ENCODE results near the gene PHLDB2.
A peak's percentile ranks its signal among the peaks of the same experiment; 100 is the strongest.
"Not testable (repeated sequence)": the region's sequence is repeated elsewhere in the genome, so short reads cannot be mapped to it uniquely, and the experiment has no call there.

The PHLDB2 gene

DNA sequence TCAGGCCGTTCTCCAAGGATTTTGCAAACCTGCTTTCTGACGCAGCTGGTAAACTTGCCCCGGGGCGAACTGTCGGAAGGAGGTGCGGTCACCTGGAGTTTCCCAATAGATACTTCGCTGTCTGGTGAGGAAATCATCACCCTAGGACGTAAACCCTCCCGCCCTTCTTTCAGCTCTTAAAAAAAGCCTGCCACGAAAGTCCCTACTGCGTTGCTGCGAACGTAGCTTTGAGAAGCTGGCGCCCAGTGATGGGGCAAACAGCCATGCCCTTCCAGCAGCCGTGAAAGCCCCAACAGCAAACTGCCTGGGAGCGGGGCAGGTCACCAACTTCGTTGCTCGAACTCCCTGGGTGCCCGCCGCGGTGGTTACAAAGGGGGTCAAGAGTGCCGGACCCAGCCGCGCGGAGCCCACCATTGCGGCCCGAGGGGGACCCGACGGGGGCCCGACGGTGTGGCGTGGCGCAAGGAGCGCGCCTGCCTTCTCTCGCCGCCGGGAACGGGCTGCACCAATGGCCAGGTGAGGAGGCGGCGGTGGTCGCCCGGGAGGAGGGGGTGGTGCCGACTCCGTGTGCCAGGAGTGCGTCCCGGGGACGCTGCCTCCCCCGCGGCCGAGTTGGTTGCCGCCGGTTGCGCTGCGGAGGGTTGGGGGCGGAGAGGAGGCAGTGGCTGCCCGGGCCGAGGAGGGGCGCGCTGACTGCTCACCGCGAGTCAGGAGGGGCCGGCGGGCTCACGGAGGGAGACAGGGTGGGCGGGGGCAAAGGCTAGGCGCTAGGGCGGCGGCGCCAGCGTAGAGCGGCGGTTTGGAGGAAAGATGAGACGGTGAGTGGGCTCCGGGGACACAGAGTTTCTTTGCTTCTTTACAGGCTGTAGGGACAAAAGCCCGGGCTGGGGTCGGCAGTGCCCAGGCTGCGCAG lies at the start of gene PHLDB2:
TSS of gene PHLDB2 (plus strand) at position 205 of the 913 bp plus-strand sequence. CDS start 24,813 bp downstream, outside the sequence.
- DNase-seq (ENCODE audit: low read depth), result no peak

DNA sequence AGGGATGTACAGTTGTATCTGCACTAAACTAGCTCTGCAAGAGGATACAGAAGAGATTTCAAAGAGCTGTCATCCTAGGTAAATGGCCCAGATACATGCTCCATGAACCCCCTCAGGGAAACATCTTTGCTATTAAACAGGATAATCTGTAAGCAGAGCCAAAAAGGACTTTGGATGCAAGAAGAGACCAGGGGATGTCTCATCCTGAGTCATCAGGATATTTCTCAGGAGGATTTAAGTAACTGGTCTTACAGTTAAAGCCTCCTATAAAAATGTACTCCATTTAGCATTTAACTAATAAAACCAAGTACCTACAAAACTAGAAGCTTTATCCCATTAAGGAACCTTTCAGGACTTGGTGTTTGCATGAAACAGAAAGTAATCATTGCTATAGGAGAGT lies 48.2 kb upstream of the PHLDB2 start:
- DNase-seq (ENCODE audit: low read depth), result peak; percentile 61

DNA sequence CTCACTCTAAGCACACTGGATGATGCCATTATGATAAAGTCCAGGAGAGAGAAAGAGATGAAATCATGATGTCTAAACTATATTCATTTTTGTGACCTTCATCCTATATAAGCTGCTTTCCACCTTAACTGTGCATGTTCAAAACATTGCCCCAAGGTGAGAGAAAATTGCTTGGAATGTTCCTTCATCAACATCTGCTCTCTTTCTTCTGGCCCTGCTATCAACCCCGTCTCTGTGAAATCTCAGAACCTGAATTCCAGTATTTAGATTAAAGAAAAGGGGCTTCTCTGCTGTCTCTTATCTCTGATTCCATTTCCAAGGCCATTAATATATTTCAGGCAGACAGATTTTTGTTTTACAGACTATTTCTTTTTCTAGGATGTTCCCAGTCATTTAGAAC lies 47.3 kb upstream of the PHLDB2 start:
- DNase-seq (ENCODE audit: low read depth), result no peak

DNA sequence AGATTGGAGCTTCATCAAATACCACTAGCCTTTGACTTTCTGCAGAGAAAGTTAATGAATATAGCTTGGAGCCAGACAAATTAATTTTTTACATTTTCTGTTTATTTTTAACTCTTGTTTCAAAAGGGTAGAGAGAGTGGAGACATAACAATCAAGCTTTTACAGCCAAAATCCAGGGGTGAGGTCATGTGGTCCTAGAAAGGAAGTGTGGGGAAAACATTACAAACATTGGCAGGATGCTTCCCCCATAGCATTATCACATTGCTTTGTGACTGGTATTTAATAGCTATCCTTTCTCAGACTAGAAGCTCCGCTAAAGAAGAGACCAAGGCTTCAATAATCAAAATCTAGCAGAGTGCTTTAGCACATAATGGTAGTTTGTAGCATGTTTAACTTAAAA lies 46.4 kb upstream of the PHLDB2 start:
- no peak for DNase-seq (ENCODE audit: low read depth)

- DNase-seq (ENCODE audit: low read depth), result no peak
Observed at GRCh38 chr3:111813441-111813840, 45.6 kb upstream of the PHLDB2 start.

DNA sequence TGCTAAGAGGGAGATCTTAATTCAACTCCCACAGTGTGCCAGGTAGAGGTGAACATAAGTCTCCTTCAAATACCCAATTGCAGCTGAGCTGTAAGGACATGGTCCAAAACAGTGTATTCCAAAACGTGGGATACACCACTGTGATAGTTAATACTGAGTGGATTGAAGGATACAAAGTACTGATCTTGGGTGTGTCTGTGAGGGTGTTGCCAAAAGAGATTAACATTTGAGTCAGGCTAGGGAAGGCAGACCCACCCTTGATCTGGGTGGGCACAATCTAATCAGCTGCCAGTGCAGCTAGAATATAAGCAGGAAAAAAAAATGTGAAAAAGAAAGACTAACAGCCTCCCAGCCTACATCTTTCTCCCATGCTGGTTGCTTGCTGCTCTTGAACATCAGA lies 45.1 kb upstream of the PHLDB2 start:
- DNase-seq (ENCODE audit: low read depth), result no peak

DNA sequence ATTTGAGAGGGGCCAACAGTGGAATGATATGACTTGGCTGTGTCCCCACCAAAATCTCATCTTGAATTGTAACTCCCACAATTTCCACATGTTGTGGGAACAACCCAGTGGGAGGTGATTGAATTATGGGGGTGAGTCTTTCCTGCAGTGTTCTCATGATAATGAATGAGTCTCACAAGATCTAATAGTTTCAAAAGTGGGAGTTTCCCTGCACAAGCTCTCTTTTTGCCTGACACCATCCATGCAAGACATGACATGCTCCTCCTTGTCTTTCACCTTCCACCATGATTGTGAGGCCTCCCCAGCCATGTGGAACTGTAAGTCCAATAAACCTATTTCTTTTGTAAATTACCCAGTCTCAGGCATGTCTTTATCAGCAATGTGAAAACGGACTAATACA lies 42.3 kb upstream of the PHLDB2 start:
- not testable (repeated sequence) for DNase-seq (ENCODE audit: low read depth)

DNA sequence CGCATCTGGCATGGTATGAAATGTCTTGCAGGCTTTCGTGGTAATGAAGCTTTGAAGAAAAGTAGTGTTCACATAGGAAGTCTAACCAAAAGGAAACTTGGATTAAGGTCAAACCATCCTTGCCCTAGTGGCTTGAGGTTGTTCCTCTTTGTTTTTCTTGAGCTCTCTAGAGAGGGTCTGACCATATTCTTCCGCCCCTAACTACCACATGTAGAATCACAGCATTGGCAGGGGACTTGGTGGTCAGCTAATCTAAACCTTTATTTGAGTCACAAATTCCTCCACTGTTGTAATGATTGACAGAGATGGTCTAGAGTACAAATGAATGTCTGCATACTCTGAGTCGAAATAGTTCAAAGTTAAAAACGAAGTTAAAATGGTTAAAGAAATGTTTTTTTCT lies 39.1 kb upstream of the PHLDB2 start:
- no peak for DNase-seq (ENCODE audit: low read depth)

- DNase-seq (ENCODE audit: low read depth), result no peak
Observed at GRCh38 chr3:111820651-111821050, 38.4 kb upstream of the PHLDB2 start.

GRCh38 chr3:111821891-111822290 lies 37.2 kb upstream of the PHLDB2 start:
- DNase-seq (ENCODE audit: low read depth), result no peak

- no peak for DNase-seq (ENCODE audit: low read depth)
Observed at GRCh38 chr3:111822804-111823203, 36.3 kb upstream of the PHLDB2 start.

DNA sequence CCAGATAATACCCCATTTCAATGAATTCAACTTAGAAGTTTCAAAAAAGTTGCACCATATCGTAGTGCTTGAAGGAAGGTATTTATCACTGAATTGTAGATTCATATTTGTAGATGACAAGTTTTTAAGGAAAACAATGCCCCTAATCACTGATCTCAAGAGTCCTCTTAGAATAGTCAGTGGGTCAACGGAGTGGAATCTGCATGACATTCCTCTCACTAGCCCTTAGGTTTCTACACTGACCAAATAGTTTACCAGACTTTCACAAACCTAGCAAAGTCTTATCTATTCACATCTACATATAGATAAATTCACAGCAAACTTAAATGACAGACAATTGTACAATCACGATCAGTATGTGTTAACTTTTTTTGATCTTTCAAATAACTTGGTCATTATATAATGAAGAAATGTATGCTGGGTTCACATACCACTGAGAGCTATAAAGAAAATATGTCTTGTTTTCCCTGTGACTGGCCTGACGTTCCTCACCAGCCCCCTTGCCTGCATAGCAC lies 35.7 kb upstream of the PHLDB2 start:
- no peak for DNase-seq (ENCODE audit: low read depth)

DNA sequence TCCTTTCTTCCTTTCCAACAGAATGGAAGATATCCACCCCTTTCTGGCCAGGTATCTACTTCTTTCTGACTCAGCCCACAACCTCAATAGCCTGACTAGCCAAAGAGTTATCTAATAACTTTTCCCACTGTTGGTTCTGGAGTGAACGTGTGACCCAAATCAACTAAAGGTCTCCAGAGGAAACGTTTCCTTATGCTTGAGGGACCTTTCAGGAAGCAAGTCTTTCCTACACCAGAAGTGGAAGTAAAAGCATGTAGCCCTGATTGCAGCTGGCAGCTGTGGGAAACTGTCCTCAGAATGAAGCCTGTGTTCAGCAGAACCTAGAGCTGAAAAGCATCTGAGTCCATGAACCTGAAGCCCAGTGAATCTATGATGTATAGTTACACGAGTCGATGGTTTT lies 34.7 kb upstream of the PHLDB2 start:
- DNase-seq (ENCODE audit: low read depth), result no peak

- DNase-seq (ENCODE audit: low read depth), result no peak
Observed at GRCh38 chr3:111827871-111828270, 31.2 kb upstream of the PHLDB2 start.

- no peak for DNase-seq (ENCODE audit: low read depth)
Observed at GRCh38 chr3:111828530-111828929, 30.5 kb upstream of the PHLDB2 start.

- DNase-seq (ENCODE audit: low read depth), result no peak
Observed at GRCh38 chr3:111829023-111829422, 30.0 kb upstream of the PHLDB2 start.

GRCh38 chr3:111831840-111832239 lies 27.2 kb upstream of the PHLDB2 start:
- no peak for DNase-seq (ENCODE audit: low read depth)

- DNase-seq (ENCODE audit: low read depth), result no peak
Observed at GRCh38 chr3:111837112-111837511, 22.0 kb upstream of the PHLDB2 start.

- DNase-seq (ENCODE audit: low read depth), result no peak
Observed at GRCh38 chr3:111838133-111838532, 20.9 kb upstream of the PHLDB2 start.

GRCh38 chr3:111846039-111846438 lies 13.0 kb upstream of the PHLDB2 start:
- DNase-seq (ENCODE audit: low read depth), result no peak

- peak; percentile 67 for DNase-seq (ENCODE audit: low read depth)
Observed at GRCh38 chr3:111846717-111847116, 12.3 kb upstream of the PHLDB2 start.

- DNase-seq (ENCODE audit: low read depth), result no peak
Observed at GRCh38 chr3:111848283-111848682, 10.8 kb upstream of the PHLDB2 start.

DNA sequence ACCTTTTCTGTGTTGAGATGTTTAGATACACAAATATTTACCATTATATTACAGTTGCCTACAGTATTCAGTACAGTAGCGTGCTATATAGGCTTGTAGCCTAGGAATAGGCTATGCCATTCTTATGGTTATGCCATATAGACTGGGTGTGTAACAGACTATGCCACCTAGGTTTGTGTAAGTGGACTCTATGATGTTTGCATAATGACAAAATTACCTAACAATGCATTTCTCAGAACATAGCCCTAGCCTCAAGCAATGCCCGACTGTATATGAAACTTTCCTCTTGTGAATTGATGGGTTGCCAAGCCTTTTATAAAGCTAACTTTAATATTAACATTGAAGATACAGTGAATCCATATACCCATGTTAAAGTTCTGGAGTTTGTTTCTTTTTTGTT lies 10.3 kb upstream of the PHLDB2 start:
- no peak for DNase-seq (ENCODE audit: low read depth)

GRCh38 chr3:111850537-111850936 lies 8.5 kb upstream of the PHLDB2 start:
- DNase-seq (ENCODE audit: low read depth), result no peak
